Loucy (cell line): ENCODE measurements around the gene ARHGAP24.

ENCODE experiments used
- H2AFZ ChIP-seq: fragments of 200-600 bp; sonication (generic); 2 replicates; pipeline ENCODE4 v1.6.0; 2016; ENCODE audit warnings: antibody characterized with exemption, mild to moderate bottlenecking, low read length, moderate library complexity
- H3F3A ChIP-seq: fragments of 200-600 bp; 2 replicates; pipeline ENCODE4 v1.6.0; 2016; ENCODE audit warnings: antibody characterized with exemption, low read depth, mild to moderate bottlenecking
- H3K27me3 ChIP-seq: fragments of 200-600 bp; sonication (generic); 2 replicates; pipeline ENCODE4 v1.6.1; 2014; ENCODE audit warnings: low read length, mild to moderate bottlenecking; ENCODE audit not compliant: insufficient read depth, poor library complexity, severe bottlenecking
- H3K36me3 ChIP-seq: fragments of 200-600 bp; sonication (generic); 2 replicates; pipeline ENCODE4 v1.6.1; 2016; ENCODE audit warnings: low read length; ENCODE audit not compliant: insufficient read depth
- H3K4me1 ChIP-seq: fragments of 200-600 bp; sonication (generic); 2 replicates; pipeline ENCODE4 v1.5.1; 2014; ENCODE audit warnings: low read length, mild to moderate bottlenecking; ENCODE audit not compliant: insufficient read depth, poor library complexity, severe bottlenecking
- H3K4me2 ChIP-seq: fragments of 200-600 bp; sonication (generic); 2 replicates; pipeline ENCODE4 v1.6.0; 2014; ENCODE audit warnings: antibody characterized with exemption, low read length, low read depth, mild to moderate bottlenecking; ENCODE audit not compliant: poor library complexity, severe bottlenecking
- H3K4me3 ChIP-seq: fragments of 200-600 bp; sonication (generic); 2 replicates; pipeline ENCODE4 v1.5.1; 2014; ENCODE audit warnings: low read length, mild to moderate bottlenecking, mixed read lengths; ENCODE audit not compliant: poor library complexity, severe bottlenecking
- H3K79me2 ChIP-seq: fragments of 200-600 bp; sonication (generic); 2 replicates; pipeline ENCODE4 v1.6.1; 2014; ENCODE audit warnings: low read length; ENCODE audit not compliant: insufficient read depth
- H3K9ac ChIP-seq: fragments of 200-600 bp; sonication (generic); 2 replicates; pipeline ENCODE4 v1.6.0; 2014; ENCODE audit warnings: mild to moderate bottlenecking, low read depth, low read length, moderate library complexity; ENCODE audit not compliant: poor library complexity, severe bottlenecking
- H3K9me2 ChIP-seq: fragments of 200-600 bp; sonication (generic); replicated peaks from 2 replicates; pipeline ENCODE4 v1.6.1; 2016; ENCODE audit warnings: low read depth, low read length, mixed read lengths
- H3K9me3 ChIP-seq: fragments of 200-600 bp; sonication (generic); 2 replicates; pipeline ENCODE4 v1.6.1; 2014; ENCODE audit warnings: mild to moderate bottlenecking, antibody characterized with exemption, low read length, low read depth; ENCODE audit not compliant: insufficient read depth
- H4K20me1 ChIP-seq: fragments of 200-600 bp; sonication (generic); 2 replicates; pipeline ENCODE4 v1.6.0; 2014; ENCODE audit warnings: antibody characterized with exemption, low read length, mild to moderate bottlenecking; ENCODE audit not compliant: insufficient read depth, poor library complexity, severe bottlenecking
- CTCF ChIP-seq: fragments of 200-600 bp; sonication (generic); conservative IDR thresholded peaks from 2 replicates; pipeline ENCODE4 v1.5.1; 2014; ENCODE audit warnings: mild to moderate bottlenecking, antibody characterized with exemption, low read length
- EZH2phosphoT487 ChIP-seq: fragments of 200-600 bp; IDR thresholded peaks from 2 replicates; pipeline ENCODE4 v1.6.1; 2018; ENCODE audit warnings: antibody characterized with exemption, mild to moderate bottlenecking, moderate library complexity, borderline replicate concordance

The ARHGAP24 gene

GRCh38 chr4:85741921-85742591 is 267.1 kb downstream of the ARHGAP24 start:
- Histone ChIP-seq H3K36me3 (no peaks in the 10 kb centered on the region), H2AFZ (no peak overlapping the region), H4K20me1 (no peaks in the 10 kb centered on the region), H3F3A (no peaks in the 10 kb centered on the region), H3K9ac (no peak overlapping the region), H3K27me3 (no peaks in the 10 kb centered on the region), H3K4me3 (no peak overlapping the region), H3K9me3 (no peaks in the 10 kb centered on the region), H3K79me2 (no peaks in the 10 kb centered on the region), H3K4me1 (no peaks in the 10 kb centered on the region), H3K9me2 (no peaks in the 10 kb centered on the region), H3K4me2 (no peak overlapping the region)
- TF ChIP-seq EZH2phosphoT487 (no peak), CTCF (no peak)

- no peak overlapping the region for H3K4me2 ChIP-seq
- no peaks in the 10 kb centered on the region for H3K79me2 ChIP-seq
- H3K9me3 ChIP-seq: no peaks in the 10 kb centered on the region
- H3F3A ChIP-seq: no peaks in the 10 kb centered on the region
- no peaks in the 10 kb centered on the region for H3K36me3 ChIP-seq
- TF ChIP-seq CTCF: no peak
- no peak for TF ChIP-seq EZH2phosphoT487
- H3K27me3 ChIP-seq: no peaks in the 10 kb centered on the region
- no peaks in the 10 kb centered on the region for H3K9me2 ChIP-seq
- no peaks in the 10 kb centered on the region for H4K20me1 ChIP-seq
- no peak overlapping the region for H3K4me3 ChIP-seq
- H2AFZ ChIP-seq: no peak overlapping the region
- no peak overlapping the region for H3K9ac ChIP-seq
- H3K4me1 ChIP-seq: no peaks in the 10 kb centered on the region
Observed at GRCh38 chr4:85744950-85745349, 270.0 kb downstream of the ARHGAP24 start.

- no peaks in the 10 kb centered on the region for H3F3A ChIP-seq
- H3K4me1 ChIP-seq: no peaks in the 10 kb centered on the region
- H3K9me2 ChIP-seq: no peaks in the 10 kb centered on the region
- no peaks in the 10 kb centered on the region for H3K9me3 ChIP-seq
- H3K27me3 ChIP-seq: no peaks in the 10 kb centered on the region
- H3K9ac ChIP-seq: no peak overlapping the region
- H3K4me3 ChIP-seq: no peak overlapping the region
- TF ChIP-seq CTCF: no peak
- no peaks in the 10 kb centered on the region for H3K79me2 ChIP-seq
- H2AFZ ChIP-seq: no peak overlapping the region
- no peaks in the 10 kb centered on the region for H4K20me1 ChIP-seq
- H3K4me2 ChIP-seq: no peak overlapping the region
- no peaks in the 10 kb centered on the region for H3K36me3 ChIP-seq
Observed at GRCh38 chr4:85745939-85746338, 271.0 kb downstream of the ARHGAP24 start.
